GM18526 (cell line): ENCODE data around the gene HK1.

Source experiments
- POLR2A ChIP-seq: IDR thresholded peaks from 3 replicates; pipeline ENCODE4 v1.6.1; 2011; ENCODE audit not compliant: insufficient read length; ENCODE audit errors: extremely low read depth

HK1 gene

DNA sequence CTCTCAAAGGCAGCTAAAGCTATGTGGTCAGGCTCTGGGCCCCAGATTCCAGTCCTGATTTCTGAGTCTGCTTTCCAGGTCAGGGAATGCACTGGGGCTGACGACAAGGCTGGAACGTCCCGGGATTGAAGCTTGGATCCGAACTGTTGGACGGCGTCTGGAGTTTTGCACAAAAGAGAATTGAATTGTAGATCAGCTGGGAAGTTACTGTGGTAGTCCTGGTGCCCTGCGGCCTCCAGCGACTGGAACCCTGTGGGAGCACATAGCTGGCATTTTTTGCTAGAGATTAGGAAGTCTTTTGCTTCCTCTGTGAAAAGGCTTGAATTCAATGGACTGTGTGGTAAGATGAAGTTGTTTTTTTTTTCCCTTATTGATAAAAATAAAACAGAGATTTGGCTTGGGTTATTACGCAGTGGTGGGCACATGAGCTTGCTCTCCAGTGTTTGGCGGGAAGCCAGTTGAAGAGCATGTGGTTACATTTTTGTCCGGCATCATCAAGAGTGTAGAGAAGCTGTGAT lies at the start of gene HK1:
Gene HK1 (plus strand): TSS at position 51 of the 518 bp plus-strand sequence.
- TF ChIP-seq POLR2A: no peak

DNA sequence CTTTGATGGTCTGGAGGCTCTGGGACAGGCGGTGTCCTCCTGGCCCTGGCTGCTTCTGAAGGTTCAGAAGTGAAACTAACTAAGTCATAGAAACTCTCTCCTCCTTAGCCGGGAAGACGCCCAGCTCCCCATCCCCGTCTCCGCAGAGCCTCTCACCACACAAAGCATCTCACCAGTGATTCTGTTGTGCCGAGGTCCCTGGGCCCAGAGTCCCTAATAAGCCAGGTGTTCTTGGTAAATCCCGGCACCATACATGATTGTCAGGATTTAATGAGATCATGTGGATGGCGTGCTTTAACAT lies 48.7 kb upstream of the HK1 start:
- TF ChIP-seq POLR2A: no peak

DNA sequence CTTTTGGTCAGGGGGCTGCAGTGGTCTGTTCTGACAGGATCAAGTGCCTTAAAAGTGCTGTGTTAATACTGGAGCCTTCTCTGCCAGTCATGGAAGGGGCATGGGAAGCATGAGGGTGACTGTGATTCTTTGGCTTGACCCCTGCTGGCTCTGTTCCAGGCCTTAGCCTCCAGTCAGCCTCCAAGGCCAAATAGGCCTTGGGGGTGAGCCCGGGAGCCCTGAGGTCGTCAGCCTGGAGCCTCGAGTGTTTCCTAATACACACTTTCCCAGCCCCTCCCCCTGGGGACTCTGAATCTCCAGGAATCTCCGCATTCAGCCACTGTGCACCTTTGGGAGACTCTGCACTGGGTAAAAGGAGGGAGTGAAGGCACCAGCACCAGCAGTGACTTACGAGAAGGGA lies 48.2 kb upstream of the HK1 start:
- no peak for TF ChIP-seq POLR2A

DNA sequence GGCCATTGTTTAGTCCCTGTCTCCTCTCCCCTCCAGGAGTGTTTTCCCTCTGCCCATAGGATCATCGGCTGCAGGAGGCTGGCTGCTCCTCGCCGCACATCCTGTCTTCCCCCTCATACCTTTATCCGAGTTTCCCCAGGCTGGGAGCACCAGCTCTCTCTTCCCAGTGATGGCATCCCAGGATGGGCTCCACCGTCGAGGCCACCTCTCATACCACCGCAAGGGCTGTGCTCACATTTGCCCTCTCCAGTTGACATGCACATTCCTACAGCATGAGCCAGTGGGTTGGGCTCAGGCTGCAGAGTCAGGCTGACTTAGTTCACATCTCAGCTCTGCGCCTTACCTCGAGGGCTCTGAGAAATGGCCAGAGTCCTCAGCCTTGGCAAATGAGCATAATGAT lies 46.0 kb upstream of the HK1 start:
- no peak for TF ChIP-seq POLR2A

DNA sequence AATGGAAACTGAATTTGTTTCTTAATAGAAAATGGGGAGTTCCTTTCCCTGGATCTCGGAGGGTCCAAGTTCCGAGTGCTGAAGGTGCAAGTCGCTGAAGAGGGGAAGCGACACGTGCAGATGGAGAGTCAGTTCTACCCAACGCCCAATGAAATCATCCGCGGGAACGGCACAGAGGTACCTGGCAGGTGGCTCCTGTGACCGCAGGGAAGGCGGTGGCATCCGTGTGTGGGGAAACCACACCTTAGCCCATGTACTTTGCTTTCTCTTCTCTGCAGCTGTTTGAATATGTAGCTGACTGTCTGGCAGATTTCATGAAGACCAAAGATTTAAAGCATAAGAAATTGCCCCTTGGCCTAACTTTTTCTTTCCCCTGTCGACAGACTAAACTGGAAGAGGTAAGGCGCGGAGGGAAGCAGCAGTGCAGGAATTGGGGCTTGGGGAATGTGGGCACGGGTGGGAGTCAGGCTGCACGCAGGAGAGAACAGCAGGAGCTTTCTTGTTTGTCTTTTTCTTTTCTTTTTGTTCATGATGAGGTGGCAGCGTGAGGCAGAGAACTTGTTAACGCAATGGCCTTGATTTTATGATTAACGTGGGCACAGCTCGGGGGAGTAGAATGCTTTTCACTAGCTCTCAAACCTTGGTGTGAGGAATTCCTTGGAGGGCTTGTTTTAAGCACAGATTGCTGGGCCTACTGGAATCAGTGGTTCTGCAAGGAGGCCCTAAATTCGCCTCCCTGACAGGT lies 45.4 kb upstream of the HK1 start:
- TF ChIP-seq POLR2A: no peak

DNA sequence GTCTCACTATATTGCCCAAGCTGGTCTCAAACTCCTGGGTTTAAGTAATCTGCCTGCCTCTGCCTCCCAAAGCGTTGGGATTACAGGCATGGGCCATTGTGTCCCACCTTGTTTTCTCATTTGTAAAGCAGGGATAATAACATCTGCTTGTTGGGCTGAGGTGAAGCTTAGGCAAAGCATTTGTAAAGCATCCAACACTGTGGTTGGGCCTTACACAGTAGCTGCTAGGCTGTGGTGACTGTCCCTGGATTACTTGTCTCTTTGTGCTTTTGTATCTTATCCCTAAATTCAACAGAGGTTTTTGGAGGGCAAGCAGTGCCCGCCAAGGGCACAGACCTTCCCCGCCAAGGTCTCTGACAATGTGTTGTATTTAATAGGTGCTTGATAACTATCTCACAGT lies 43.8 kb upstream of the HK1 start:
- no peak for TF ChIP-seq POLR2A

DNA sequence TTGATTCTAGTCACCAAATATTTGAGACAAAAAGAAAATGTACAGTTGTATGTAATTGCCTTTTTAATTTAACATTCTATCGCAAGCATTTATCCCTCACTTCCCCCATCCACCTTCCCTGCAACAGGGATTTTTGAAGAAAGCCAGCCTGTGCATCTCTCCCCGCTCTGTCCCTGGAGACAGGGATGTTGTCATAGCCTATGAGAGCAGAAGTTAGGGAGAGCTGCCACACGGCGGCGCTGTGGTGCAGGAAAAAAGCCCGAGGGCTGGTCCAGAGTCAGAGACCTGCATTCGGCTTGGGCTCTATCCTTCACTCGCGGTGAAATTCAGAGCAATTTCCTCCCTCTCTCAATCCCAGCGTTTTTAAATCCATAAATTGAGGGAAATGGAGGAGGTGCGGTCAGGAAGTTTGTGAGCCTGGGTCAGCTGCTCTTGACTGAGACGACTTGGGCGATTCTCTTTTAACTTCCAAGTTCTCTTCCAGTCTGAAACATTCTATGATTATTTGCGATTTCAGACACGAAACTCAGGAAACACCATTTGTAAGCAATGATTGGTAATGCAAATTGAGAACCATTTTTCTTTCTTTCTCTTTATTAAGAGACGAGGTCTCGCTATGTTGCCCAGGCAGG lies 40.7 kb upstream of the HK1 start:
- no peak for TF ChIP-seq POLR2A

DNA sequence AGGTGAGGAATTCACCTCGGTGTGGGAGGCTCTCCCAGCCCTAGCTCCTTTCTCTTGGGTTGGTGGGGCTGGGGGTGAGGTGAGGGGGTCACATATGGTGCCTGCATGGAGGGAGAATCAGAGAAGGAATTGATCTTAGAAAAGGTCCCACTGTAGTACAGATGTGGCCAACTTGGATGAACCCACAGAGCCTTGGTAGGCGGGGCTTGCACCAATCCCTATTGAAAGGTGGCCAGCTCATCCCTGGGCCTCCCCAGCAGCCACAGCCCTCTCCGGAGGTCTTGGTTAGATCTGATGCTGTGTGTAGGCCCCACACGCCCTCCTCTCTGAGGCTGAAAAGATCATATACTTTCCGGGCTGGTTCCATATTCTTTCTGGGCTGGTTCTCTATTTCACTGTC lies 39.2 kb upstream of the HK1 start:
- no peak for TF ChIP-seq POLR2A

DNA sequence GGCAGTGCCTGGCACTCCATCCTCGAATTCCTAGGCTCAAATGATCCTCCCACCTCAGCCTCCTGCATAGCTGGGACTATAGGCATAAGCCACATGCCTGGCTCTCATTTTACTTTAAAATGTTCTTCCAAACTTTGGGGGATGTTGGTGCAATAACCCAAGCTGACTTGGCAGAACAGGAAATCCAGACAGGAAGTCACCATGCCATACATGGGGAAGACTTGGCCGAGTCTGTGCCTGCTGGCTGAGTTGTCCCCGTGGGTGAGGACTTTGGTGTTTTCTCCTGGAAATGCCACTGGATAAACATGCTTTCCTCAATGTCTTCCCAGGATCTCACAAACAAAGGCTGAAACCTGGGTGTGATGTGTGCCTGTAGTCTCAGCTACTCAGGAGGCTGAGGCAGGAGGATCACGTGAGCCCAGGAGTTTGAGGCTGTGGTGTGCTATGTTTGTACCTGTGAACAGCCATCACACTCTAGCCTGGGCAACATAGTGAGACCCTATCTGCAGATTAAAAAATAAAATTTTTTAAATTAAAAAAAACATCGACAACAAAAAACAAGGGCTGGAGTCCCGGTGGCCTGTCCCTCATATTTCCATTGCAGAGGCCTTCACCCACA lies 38.4 kb upstream of the HK1 start:
- no peak for TF ChIP-seq POLR2A

DNA sequence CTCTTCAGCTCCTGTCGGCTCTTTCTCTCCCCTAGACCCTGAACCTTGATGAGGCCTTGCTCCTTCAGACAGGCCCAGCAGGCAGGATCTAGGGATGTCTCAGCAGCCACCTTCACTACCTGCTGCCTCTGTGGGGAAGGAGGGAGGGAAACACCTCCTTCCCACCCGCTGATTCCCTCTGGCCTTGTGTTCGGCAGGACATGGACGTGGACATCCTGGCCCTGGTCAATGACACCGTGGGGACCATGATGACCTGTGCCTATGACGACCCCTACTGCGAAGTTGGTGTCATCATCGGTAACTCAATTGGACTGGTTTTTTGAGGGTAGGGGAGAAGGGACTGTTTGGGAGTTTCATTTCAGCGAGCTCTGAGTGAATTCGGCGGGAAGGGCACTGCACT lies 37.8 kb upstream of the HK1 start:
- TF ChIP-seq POLR2A: no peak

DNA sequence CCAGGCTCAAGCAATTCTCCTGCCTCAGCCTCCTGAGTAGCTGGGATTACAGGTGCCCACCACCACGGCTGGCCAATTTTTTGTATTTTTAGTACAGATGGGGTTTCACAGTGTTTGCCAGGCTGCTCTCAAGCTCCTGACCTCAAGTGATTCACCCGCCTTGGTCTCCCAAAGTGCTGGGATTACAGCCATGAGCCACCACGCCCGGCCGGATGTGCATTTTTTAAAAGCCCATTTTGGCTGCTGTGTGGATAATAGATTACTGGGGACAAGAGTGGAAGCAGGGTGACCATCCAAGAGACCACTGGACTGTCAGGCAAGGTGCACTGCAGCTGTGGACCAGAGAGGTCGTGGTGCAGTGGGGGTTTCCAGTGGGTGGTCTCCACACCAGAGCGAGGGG lies 36.7 kb upstream of the HK1 start:
- no peak for TF ChIP-seq POLR2A

DNA sequence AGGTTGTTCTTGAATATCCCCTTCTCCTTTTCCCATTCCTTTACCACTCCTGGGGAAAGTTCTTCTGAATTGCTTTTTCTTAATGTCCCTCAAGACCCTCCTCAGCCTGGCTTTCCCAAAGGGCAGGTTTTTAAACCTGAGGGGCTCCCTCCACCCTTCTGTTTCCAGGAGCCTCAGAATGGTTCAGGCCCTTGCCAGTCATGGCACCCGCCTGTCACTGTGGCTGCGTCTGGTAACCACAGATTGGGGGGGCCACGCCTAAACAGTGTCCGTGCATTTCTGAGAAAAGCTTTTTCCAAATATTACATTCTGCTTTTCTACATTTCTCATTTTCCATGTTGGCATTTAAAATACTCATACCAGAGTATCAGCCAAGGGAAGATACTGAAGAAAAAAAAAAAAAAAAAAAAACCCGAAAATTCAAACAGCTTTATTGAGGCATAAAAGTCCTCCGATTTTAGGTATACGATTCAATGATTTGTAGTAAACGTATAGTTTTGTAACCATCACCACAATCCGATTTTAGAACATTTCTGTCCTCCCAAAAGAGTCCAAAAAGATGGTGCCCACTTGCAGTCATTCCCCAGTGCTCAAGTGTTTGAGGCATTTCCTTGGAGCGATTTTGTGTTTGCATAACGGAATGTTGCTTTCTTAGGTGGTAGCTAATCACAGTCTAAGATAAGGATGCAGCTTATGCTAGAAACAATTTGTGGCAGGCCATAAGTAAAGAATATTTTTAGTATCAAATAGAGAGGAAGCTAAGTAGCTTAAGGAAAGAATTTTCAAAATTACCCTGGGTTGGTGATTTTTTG lies 36.0 kb upstream of the HK1 start:
- TF ChIP-seq POLR2A: no peak

DNA sequence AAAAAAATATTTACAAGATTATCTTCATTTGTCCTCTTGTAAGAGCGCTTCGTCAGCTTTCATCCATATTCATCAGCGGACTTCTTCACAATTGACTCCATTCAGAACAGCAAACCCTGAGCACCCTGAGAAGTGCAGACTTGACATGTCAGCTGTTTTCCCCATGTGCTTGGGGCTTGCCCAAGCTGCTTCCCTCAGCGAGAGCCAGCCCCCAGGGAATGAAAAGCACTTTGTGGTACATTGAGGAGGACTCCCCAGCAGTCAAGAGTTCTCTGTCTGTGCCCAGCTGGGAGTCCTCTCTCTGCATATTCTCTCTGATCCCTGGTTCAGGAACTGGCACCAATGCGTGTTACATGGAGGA lies 35.5 kb upstream of the HK1 start:
- TF ChIP-seq POLR2A: no peak

DNA sequence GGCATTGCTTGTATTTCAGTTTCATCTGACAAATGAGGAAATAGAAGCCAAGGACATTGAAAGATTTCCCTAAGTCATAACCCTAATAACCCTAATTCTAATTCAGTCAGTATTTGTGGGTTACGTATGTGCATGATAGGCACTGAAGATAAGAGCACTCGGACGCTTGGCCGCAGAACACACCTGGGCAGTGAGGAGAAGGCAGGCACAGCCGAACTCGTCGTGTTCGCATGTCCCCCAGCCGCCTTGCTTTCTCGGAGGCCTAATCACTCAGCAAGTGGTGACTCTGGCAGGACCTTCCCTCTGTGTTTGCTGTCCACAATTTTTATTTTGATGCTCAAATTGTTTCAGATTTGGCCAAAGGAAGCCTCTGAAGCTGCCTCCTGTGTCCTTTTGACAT lies 34.5 kb upstream of the HK1 start:
- no peak for TF ChIP-seq POLR2A

DNA sequence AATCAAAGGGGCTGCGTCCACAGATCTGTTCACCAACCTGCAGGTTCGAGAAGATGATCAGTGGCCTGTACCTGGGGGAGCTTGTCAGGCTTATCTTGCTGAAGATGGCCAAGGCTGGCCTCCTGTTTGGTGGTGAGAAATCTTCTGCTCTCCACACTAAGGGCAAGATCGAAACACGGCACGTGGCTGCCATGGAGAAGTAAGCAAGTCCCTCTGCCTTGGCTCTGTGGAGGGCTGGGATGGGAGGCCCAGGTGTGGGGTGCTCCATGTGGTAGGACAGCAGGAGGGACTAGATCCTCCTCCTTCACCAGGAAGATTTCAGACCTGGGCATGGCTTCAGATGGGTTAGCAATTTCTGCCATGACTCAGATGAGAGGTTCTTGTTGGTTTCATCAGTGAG lies 32.3 kb upstream of the HK1 start:
- TF ChIP-seq POLR2A: no peak
